ENCODE data around the gene GSAP. TPM values are rescaled to one million over a fixed set of nuclear protein-coding genes. Genes with fewer than 3 reads are reported as not detected.

The GSAP gene
- total RNA-seq, 2 donors from 2014 or later = 3.7 to 7.7 TPM

- no peak for DNase-seq
- H3K27me3 ChIP-seq = no peaks in the 10 kb centered on the region
- H3K4me1 ChIP-seq = no peaks in the 10 kb centered on the region
- no peaks in the 10 kb centered on the region for H3K36me3 ChIP-seq
- no peaks in the 10 kb centered on the region for H3K9me3 ChIP-seq
- no peak overlapping the region for H3K4me3 ChIP-seq
- intact Hi-C loops (cut with DNase I) = no loop called here
- H3K27ac ChIP-seq = no peak overlapping the region
- H3K9ac ChIP-seq (ENCODE audit: low read depth in 2 of 2, low read length in 2 of 2) = no peak overlapping the region
- TF ChIP-seq CTCF (IDR thresholded peaks at IDR 0.05) = no peak
Observed at GRCh38 chr7:77391230-77391629, 24.9 kb downstream of the GSAP start.

GRCh38 chr7:77388055-77388641 lies 28.0 kb downstream of the GSAP start:
- no peak overlapping the region for H3K4me3 ChIP-seq
- H3K9ac ChIP-seq (ENCODE audit: low read depth in 2 of 2, low read length in 2 of 2) = no peak overlapping the region
- no peaks in the 10 kb centered on the region for H3K27me3 ChIP-seq
- TF ChIP-seq CTCF (IDR thresholded peaks at IDR 0.05) = no peak
- no peaks in the 10 kb centered on the region for H3K9me3 ChIP-seq
- intact Hi-C loops (cut with DNase I) = no loop called here
- no peaks in the 10 kb centered on the region for H3K4me1 ChIP-seq
- no peaks in the 10 kb centered on the region for H3K36me3 ChIP-seq
- H3K27ac ChIP-seq = no peak overlapping the region
- no peak for DNase-seq

- no peaks in the 10 kb centered on the region for H3K4me1 ChIP-seq
- H3K36me3 ChIP-seq = no peaks in the 10 kb centered on the region
- H3K9me3 ChIP-seq = no peaks in the 10 kb centered on the region
- no peaks in the 10 kb centered on the region for H3K27me3 ChIP-seq
- no peak overlapping the region for H3K27ac ChIP-seq
- intact Hi-C loops (cut with DNase I) = no loop called here
- TF ChIP-seq CTCF (IDR thresholded peaks at IDR 0.05) = no peak
- DNase-seq = no peak
- H3K4me3 ChIP-seq = no peak overlapping the region
- no peak overlapping the region for H3K9ac ChIP-seq (ENCODE audit: low read depth in 2 of 2, low read length in 2 of 2)
Observed at GRCh38 chr7:77386165-77386822, 29.9 kb downstream of the GSAP start.

GRCh38 chr7:77383333-77383740 lies 32.8 kb downstream of the GSAP start:
- DNase-seq = no peak

GRCh38 chr7:77382532-77382931 lies 33.6 kb downstream of the GSAP start:
- DNase-seq = no peak
- Histone ChIP-seq H3K4me3 (no peak overlapping the region), H3K4me1 (no peaks in the 10 kb centered on the region), H3K9ac (ENCODE audit: low read depth in 2 of 2, low read length in 2 of 2) (no peak overlapping the region), H3K9me3 (no peaks in the 10 kb centered on the region), H3K27ac (no peak overlapping the region), H3K27me3 (no peaks in the 10 kb centered on the region), H3K36me3 (no peaks in the 10 kb centered on the region)
- TF ChIP-seq CTCF (IDR thresholded peaks at IDR 0.05) = no peak
- intact Hi-C loops (cut with DNase I) = no loop called here

More at GRCh38 chr7:77383333-77383740, 32.8 kb downstream of the GSAP start:
- no peaks in the 10 kb centered on the region for H3K36me3 ChIP-seq
- no peaks in the 10 kb centered on the region for H3K27me3 ChIP-seq
- H3K27ac ChIP-seq = no peak overlapping the region
- no peak overlapping the region for H3K9ac ChIP-seq (ENCODE audit: low read depth in 2 of 2, low read length in 2 of 2)
- no peak for TF ChIP-seq CTCF (IDR thresholded peaks at IDR 0.05)
- intact Hi-C loops (cut with DNase I) = no loop called here
- H3K9me3 ChIP-seq = no peaks in the 10 kb centered on the region
- no peaks in the 10 kb centered on the region for H3K4me1 ChIP-seq
- H3K4me3 ChIP-seq = no peak overlapping the region

All from colonic mucosa (tissue), 4 donors.